Sigmoid colon (tissue), 3 donors: Measurements from ENCODE around the gene HDAC7.

ENCODE experiments used
- POLR2A ChIP-seq, 2 donors: fragments of 450-650 bp; IDR thresholded peaks; one replicate each; pipeline ENCODE4 v1.6.1; 2016; ENCODE audit warnings: antibody characterized with exemption in 2 of 2, mild to moderate bottlenecking in 2 of 2, moderate library complexity in 2 of 2
- TF ChIP-seq, protein P1 (sequence below), 4 experiments: fragments of 450-650 bp in 3 of 4; fragments of 200-600 bp in 1 of 4; IDR thresholded peaks; one replicate each; pipeline ENCODE4 v1.5.1; 2016 to 2019; ENCODE audit warnings: antibody characterized with exemption in 4 of 4, mild to moderate bottlenecking in 3 of 4, moderate library complexity in 2 of 4

DNA sequence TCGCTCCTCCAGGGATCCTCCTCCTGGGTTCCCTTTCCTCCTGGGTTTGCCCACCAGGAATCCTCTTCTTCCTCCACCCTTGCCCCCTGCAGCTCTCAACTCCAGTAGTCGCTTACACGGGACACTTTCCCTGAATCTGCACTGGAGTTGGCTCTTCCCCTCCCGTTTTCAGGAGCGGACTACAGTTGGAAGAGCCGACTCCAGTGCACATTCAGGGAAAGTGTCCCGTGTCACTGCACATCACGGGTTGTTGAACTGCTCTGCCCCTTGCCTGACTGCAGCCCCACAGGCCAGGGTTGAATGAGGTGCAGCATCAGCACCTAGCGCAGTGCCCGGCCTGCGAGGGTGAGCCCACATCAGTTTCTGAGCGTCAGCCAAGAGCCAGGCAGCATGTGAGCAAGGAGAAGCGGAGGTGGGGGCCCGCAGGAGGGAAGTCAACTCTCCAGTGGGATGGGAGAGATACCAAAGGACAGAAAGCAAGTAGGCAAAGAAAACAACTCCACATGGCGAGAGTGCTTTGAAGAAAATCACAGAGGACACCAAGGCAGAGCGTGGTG, 74.1 kb downstream of the HDAC7 start:
- TF ChIP-seq, protein P1, sequence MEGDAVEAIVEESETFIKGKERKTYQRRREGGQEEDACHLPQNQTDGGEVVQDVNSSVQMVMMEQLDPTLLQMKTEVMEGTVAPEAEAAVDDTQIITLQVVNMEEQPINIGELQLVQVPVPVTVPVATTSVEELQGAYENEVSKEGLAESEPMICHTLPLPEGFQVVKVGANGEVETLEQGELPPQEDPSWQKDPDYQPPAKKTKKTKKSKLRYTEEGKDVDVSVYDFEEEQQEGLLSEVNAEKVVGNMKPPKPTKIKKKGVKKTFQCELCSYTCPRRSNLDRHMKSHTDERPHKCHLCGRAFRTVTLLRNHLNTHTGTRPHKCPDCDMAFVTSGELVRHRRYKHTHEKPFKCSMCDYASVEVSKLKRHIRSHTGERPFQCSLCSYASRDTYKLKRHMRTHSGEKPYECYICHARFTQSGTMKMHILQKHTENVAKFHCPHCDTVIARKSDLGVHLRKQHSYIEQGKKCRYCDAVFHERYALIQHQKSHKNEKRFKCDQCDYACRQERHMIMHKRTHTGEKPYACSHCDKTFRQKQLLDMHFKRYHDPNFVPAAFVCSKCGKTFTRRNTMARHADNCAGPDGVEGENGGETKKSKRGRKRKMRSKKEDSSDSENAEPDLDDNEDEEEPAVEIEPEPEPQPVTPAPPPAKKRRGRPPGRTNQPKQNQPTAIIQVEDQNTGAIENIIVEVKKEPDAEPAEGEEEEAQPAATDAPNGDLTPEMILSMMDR (IDR thresholded peaks at IDR 0.05): no peak
- TF ChIP-seq POLR2A (IDR thresholded peaks at IDR 0.05): no peak
